ENCODE results near the gene TOPAZ1.
"Not testable (repeated sequence)": the region's sequence is repeated elsewhere in the genome, so short reads cannot be mapped to it uniquely, and the experiment has no call there.

Gene TOPAZ1

GRCh38 chr3:44337248-44337785, 95.6 kb downstream of the TOPAZ1 start:
- no peak for DNase-seq

GRCh38 chr3:44338010-44338827, 96.5 kb downstream of the TOPAZ1 start, which contains the start of gene TCAIM:
TSS of gene TCAIM (plus strand) at chr3:44338766. CDS start at chr3:44354783, 16,017 bp downstream.
- DNase-seq, result peak; percentile 91

DNA sequence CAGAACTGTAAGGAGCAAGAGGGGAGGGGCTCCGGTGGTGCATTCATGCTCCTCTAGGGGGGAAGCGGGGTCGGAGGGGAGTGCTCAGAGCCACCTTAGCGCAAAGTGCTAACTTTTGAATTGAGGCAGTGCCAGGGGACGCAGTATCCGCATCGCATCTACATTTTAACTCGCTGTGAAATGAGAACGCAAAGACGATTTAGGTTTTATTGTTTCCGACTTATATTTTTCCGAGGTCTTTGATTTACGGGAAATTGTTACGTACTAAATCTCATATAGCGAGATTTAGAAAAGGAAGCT, 97.1 kb downstream of the TOPAZ1 start:
- DNase-seq, result no peak

DNA sequence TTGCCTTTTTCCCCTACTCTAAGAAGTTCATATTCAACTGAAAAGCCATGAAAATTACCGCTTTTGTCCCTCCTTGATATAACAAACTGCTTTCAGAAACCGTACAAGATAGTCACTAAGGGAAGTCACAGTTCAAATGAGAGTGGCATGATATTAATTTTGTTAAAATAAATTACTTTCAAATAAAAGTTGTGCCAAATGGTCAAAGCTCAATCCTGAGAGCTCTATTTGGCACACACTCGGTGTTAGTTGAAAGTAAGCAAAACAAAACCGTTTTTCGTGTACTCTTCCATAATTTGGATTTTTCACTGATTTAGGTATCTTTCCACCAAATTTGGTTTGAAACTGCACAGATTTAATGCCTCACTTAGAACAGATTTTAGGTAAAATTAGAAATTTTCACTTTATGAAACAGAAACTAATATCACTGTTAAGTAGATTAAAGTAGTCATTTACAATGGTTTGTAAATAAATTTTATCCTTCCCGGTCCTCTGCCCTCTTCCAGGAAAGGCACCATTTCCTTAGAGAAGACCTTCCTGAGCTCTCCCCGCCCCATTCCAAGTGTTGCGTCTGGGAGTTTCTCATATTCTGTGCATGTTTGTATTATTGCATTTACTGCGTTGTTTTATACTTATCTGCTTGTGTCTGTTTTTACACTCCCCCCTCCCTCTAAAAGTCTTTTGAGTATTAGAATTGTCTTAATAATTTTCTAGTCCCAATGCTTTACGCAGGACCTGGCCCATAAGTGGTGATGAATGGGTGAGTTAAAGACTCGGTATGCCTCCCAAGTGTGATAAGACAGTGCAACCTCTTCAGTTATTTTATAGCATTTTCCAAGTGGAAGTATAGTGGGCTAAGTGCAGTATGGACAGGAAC, 97.7 kb downstream of the TOPAZ1 start:
- DNase-seq, result no peak

- DNase-seq, result no peak
Measured at GRCh38 chr3:44340058-44340395, 98.3 kb downstream of the TOPAZ1 start.

DNA sequence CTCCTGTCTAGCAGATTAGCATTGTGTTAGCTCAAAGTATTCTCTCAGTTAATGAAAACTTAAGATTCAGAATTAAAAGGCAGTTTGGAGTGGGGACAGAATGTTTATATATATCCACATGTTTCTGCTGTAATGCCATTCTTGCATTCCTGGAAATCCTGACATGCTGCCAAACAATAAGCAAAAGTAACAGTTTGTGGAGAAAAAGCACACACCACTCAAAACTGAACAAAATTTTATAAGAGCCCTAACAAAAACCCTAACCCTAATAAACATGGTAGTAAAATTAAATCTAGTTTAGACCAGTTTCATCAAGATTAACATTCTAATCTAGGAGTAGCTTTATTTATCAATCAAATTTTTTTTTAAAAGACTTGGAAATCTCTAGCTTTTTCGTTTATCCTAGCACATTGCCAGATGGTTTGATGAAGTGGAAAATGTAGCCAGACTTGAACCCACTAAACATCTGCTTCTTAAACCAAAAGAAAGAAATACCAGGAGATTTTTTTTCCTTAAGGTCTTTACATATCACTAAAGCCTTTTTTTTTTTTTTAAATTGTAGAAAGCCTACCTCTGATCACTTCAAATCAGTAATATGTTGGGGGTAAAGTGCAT, 100.6 kb downstream of the TOPAZ1 start:
- DNase-seq, result no peak

- DNase-seq, result no peak
Measured at GRCh38 chr3:44343421-44343820, 101.7 kb downstream of the TOPAZ1 start.

DNA sequence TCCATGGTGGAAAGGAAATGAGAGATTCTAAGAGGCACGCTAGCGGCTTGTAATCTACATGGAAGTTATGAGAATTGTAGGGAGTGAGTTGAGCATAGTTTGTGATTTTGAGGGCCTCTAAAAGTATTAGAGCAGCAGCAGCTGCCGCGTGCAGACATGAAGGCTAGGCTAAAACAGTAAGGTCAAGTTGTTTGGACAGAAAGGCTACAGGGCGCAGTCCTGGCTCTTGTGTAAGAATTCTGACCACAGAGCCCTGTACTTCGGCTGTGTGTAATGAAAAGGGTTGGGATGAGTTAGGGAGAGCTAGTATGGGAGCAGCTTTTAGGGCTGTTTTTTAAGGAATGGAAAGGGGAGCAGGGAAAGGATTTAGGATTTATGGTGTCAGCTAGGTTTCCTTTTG, 104.9 kb downstream of the TOPAZ1 start:
- not testable (repeated sequence) for DNase-seq

GRCh38 chr3:44348993-44349392, 107.3 kb downstream of the TOPAZ1 start:
- no peak for DNase-seq

GRCh38 chr3:44353355-44353924, 111.8 kb downstream of the TOPAZ1 start:
- no peak for DNase-seq

DNA sequence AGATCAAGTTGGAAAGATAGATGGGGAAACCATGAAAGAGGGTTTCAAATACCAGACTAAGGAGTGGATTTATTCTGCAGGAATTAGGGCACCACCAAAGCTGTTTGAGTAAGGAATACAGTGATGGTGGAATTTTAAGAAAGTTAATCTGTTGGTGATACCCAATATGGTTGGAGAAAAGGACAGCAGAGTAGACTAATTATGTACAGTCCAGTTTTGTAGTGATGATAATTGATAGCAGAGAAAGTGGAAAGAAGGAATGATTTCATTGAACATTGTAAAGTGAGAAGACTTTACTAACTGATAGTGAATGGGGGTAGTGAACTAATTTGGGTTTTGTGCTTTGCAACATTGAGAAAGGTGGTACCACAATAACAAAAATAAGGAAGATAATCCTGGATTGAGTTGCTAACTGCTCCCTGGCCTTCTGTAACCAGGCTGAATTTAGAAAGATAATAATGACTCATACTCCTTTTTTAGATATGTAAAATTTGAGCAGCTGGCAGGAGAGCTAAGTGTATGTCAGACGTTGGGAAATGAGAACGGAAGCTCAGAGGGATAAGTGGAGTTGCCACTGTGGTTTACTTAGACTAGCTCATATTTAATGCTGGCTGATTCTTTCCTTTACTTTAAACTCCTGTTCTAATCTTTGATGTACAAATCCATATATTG, 113.8 kb downstream of the TOPAZ1 start:
- DNase-seq, result peak; percentile 79

- DNase-seq, result no peak
Measured at GRCh38 chr3:44359146-44359751, 117.6 kb downstream of the TOPAZ1 start.

GRCh38 chr3:44363591-44363990, 121.9 kb downstream of the TOPAZ1 start:
- peak; percentile 39 for DNase-seq

GRCh38 chr3:44365952-44366351, 124.3 kb downstream of the TOPAZ1 start:
- DNase-seq, result no peak

DNA sequence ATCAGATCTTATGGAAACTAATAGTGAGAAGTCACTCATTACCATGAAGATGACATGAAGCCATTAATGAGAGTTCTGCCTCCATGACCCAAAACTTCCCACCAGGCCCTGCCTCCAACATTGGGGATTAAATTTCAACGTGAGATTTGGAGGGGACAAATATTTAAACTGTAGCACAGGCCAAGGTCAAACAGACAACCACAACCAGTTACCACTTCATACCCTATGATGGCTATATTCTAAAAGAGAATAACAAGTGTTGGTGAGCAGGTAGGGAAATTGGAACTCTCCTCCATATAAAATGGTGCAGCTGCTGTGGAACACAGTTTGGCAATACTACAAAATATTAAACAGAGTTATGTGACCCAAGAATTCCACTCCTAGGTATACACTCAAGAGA, 133.8 kb downstream of the TOPAZ1 start:
- DNase-seq, result no peak
